Stimulated activated CD8-positive, alpha-beta memory T cell treated with anti-CD3 and anti-CD28 coated beads, Interleukin-12 subunit alpha, Interleukin-12 subunit beta, amount 100 ng/mL, for 24 hours (primary cell): ENCODE measurements around the gene CAPN12.

Experiments used
- DNase-seq: peaks from one replicate; pipeline ENCODE4 v3.0.0-alpha.2; 2020; ENCODE audit errors: extremely low read depth

The CAPN12 gene

GRCh38 chr19:38696729-38697055 lies 47.6 kb downstream of the CAPN12 start:
- no peak for DNase-seq

- no peak for DNase-seq
Observed at GRCh38 chr19:38695832-38696728, 48.2 kb downstream of the CAPN12 start.

GRCh38 chr19:38695317-38695683 lies 49.0 kb downstream of the CAPN12 start:
- DNase-seq = no peak

- DNase-seq = no peak
Observed at GRCh38 chr19:38693380-38694223, 50.7 kb downstream of the CAPN12 start.

GRCh38 chr19:38692458-38693379 lies 51.6 kb downstream of the CAPN12 start:
- DNase-seq = no peak

GRCh38 chr19:38691938-38692457 lies 52.3 kb downstream of the CAPN12 start:
- no peak for DNase-seq

- no peak for DNase-seq
Observed at GRCh38 chr19:38690832-38691231, 53.4 kb downstream of the CAPN12 start.

GRCh38 chr19:38690146-38690545 lies 54.1 kb downstream of the CAPN12 start:
- no peak for DNase-seq

- DNase-seq = no peak
Observed at GRCh38 chr19:38687837-38688378, 56.4 kb downstream of the CAPN12 start.

- DNase-seq = no peak
Observed at GRCh38 chr19:38686530-38686888, 57.8 kb downstream of the CAPN12 start.

- DNase-seq = no peak
Observed at GRCh38 chr19:38685666-38686529, 58.4 kb downstream of the CAPN12 start.

GRCh38 chr19:38684862-38685665 lies 59.2 kb downstream of the CAPN12 start:
- no peak for DNase-seq

- DNase-seq = no peak
Observed at GRCh38 chr19:38684078-38684861, 60.0 kb downstream of the CAPN12 start.

- no peak for DNase-seq
Observed at GRCh38 chr19:38683393-38684077, 60.7 kb downstream of the CAPN12 start.

GRCh38 chr19:38682872-38683392 lies 61.3 kb downstream of the CAPN12 start:
- no peak for DNase-seq

- DNase-seq = no peak
Observed at GRCh38 chr19:38682195-38682867, 61.9 kb downstream of the CAPN12 start.
